Skeletal muscle tissue (tissue), 4 donors: Measurements from ENCODE around the gene CTRB1. TPM values are rescaled to one million over a fixed set of nuclear protein-coding genes. Genes with fewer than 3 reads are reported as not detected.

Experiments
- H3K27ac ChIP-seq: one replicate; pipeline ENCODE4 v1.7.0; 2013; ENCODE audit warnings: mild to moderate bottlenecking, low read depth, low read length, inconsistent platforms
- H3K27me3 ChIP-seq, 3 donors: one replicate each; pipeline ENCODE4 v1.7.0; 2013; ENCODE audit warnings: low read length in 3 of 3; ENCODE audit not compliant: control insufficient read depth in 3 of 3, insufficient read depth in 3 of 3
- H3K36me3 ChIP-seq, 3 donors: one replicate each; pipeline ENCODE4 v1.7.0; 2013; ENCODE audit warnings: low read length in 3 of 3; ENCODE audit not compliant: control insufficient read depth in 3 of 3, insufficient read depth in 3 of 3
- H3K4me1 ChIP-seq, 3 donors: one replicate each; pipeline ENCODE4 v1.7.0; 2013; ENCODE audit warnings: low read length in 3 of 3, mild to moderate bottlenecking in 3 of 3; ENCODE audit not compliant: control insufficient read depth in 3 of 3, insufficient read depth in 3 of 3
- H3K4me3 ChIP-seq, 3 donors: one replicate each; pipeline ENCODE4 v1.7.0; 2013; ENCODE audit warnings: low read length in 3 of 3
- H3K9ac ChIP-seq, 3 donors: one replicate each; pipeline ENCODE4 v1.7.0; 2013; ENCODE audit warnings: low read length in 3 of 3, mild to moderate bottlenecking in 3 of 3, moderate library complexity in 2 of 3, low read depth in 1 of 3
- H3K9me3 ChIP-seq, 3 donors: one replicate each; pipeline ENCODE4 v1.7.0; 2013; ENCODE audit warnings: low read length in 3 of 3; ENCODE audit not compliant: control insufficient read depth in 3 of 3
- total RNA-seq: library from RNA; depleted of rRNA; stranded (reverse); fragments of >200 nt; gene quantifications from one replicate; pipeline ENCODE4 v1.2.3, GENCODE V29; 2014
- donor health status: Osteomylitis.

Gene CTRB1
- total RNA-seq, 1 donor from 2014 or later = not detected

DNA sequence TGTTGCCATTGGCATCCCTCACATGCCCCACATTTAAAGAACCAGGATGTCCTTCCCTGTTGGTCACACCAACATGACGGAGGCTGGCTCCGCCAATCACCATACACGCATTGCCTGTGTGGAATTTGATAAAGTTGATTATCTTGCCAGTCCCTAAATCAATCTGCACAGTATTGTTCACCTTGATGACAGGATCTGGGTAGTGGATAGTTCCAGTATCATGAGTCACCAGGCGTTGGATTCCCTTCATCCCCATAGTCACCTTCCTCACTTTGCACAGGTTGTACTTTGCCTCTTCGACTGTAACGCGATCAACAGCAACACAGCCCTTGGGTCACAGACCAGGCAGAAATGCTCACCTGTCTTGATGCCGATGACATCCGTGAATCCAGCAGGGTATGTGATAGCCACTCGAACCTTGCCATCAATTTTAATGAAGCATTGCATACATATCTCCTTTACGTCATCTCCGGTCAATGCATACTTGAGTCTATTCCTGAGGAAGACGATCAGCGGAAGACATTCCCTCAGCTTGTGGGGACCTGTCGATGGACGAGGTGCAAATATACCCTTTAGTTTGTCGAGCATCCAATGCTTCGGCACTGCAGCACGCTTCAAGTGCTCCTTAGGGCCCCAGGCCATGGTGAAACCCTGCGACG, 26.1 kb upstream of the CTRB1 start:
- no peak overlapping the region for H3K27ac ChIP-seq
- H3K4me3 ChIP-seq = no peak overlapping the region
- no peak overlapping the region for H3K9ac ChIP-seq
- H3K36me3 ChIP-seq = no peaks in the 10 kb centered on the region
- H3K4me1 ChIP-seq = no peaks in the 10 kb centered on the region
- H3K9me3 ChIP-seq = no peaks in the 10 kb centered on the region
- H3K27me3 ChIP-seq = peaks cover 20 to 33% (median 21%) of the 10 kb centered on the region in 3 donors

- Histone ChIP-seq H3K4me3 (no peak overlapping the region), H3K4me1 (no peaks in the 10 kb centered on the region), H3K9me3 (no peaks in the 10 kb centered on the region), H3K27me3 (peaks cover 26 to 38% (median 26%) of the 10 kb centered on the region in 3 donors), H3K36me3 (no peaks in the 10 kb centered on the region), H3K27ac (no peak overlapping the region), H3K9ac (no peak overlapping the region)
These were observed 25.5 kb upstream of the CTRB1 start for GRCh38 chr16:75193265-75193650.

- Histone ChIP-seq H3K36me3 (no peaks in the 10 kb centered on the region), H3K4me1 (no peaks in the 10 kb centered on the region), H3K4me3 (no peak overlapping the region), H3K27ac (no peak overlapping the region), H3K27me3 (peaks cover 29 to 37% (median 29%) of the 10 kb centered on the region in 3 donors), H3K9me3 (no peaks in the 10 kb centered on the region), H3K9ac (no peak overlapping the region)
These were observed 24.9 kb upstream of the CTRB1 start for GRCh38 chr16:75193730-75194444.

GRCh38 chr16:75195811-75196790, 22.7 kb upstream of the CTRB1 start:
- peaks cover 0 to 3% (median 2%) of the 10 kb centered on the region in 3 donors for H3K4me1 ChIP-seq
- no peak overlapping the region for H3K4me3 ChIP-seq
- H3K9me3 ChIP-seq = no peaks in the 10 kb centered on the region

GRCh38 chr16:75196836-75197235, 22.0 kb upstream of the CTRB1 start:
- peaks cover 0 to 4% (median 3%) of the 10 kb centered on the region in 3 donors for H3K4me1 ChIP-seq
- H3K4me3 ChIP-seq = no peak overlapping the region
- no peaks in the 10 kb centered on the region for H3K36me3 ChIP-seq
- H3K27me3 ChIP-seq = peaks cover 21 to 28% (median 25%) of the 10 kb centered on the region in 3 donors
- no peaks in the 10 kb centered on the region for H3K9me3 ChIP-seq
- no peak overlapping the region for H3K27ac ChIP-seq
- H3K9ac ChIP-seq = no peak overlapping the region

More at GRCh38 chr16:75195811-75196790, 22.7 kb upstream of the CTRB1 start:
- no peak overlapping the region for H3K9ac ChIP-seq
- no peak overlapping the region for H3K27ac ChIP-seq
- peaks cover 21 to 28% (median 25%) of the 10 kb centered on the region in 3 donors for H3K27me3 ChIP-seq
- H3K36me3 ChIP-seq = no peaks in the 10 kb centered on the region

- Histone ChIP-seq H3K36me3 (no peaks in the 10 kb centered on the region), H3K4me1 (peaks cover 0 to 4% (median 3%) of the 10 kb centered on the region in 3 donors), H3K9me3 (no peaks in the 10 kb centered on the region), H3K27me3 (peaks cover 21 to 28% (median 25%) of the 10 kb centered on the region in 3 donors), H3K27ac (no peak overlapping the region), H3K9ac (no peak overlapping the region), H3K4me3 (no peak overlapping the region)
These were observed 21.2 kb upstream of the CTRB1 start for GRCh38 chr16:75197522-75198134.

DNA sequence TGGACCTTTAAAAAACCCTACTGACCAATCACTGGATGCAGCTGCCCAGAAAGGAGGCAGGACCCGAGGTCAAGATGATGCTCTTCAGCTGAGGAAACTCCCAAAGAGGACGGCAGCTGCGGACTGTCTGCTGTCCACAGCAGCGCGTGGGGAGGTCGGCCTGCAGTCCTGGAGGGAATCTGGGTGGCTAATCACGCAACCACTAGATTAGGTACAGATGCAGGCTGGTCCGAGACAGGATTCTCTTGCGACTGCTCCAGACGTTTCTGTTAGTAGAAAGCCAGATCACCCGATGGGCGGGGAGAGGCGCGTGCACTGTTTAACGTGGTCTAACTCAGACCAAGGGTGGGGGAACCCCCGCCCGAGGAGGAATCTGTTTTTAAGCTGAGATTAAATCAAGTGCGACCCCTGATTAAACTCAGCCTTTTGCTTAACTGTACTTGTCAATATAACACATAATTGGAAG, 20.6 kb upstream of the CTRB1 start:
- Histone ChIP-seq H3K36me3 (no peaks in the 10 kb centered on the region), H3K27me3 (peaks cover 21 to 28% (median 25%) of the 10 kb centered on the region in 3 donors), H3K9ac (peak overlapping the region in 1 of 3 donors; percentile 16), H3K9me3 (no peaks in the 10 kb centered on the region), H3K4me3 (no peak overlapping the region), H3K4me1 (peaks cover 0 to 4% (median 3%) of the 10 kb centered on the region in 3 donors), H3K27ac (no peak overlapping the region)

GRCh38 chr16:75202069-75202590, 16.7 kb upstream of the CTRB1 start:
- no peaks in the 10 kb centered on the region for H3K36me3 ChIP-seq
- no peaks in the 10 kb centered on the region for H3K9me3 ChIP-seq
- no peak overlapping the region for H3K4me3 ChIP-seq
- peaks cover 0 to 4% (median 3%) of the 10 kb centered on the region in 3 donors for H3K4me1 ChIP-seq
- H3K27me3 ChIP-seq = peaks cover 12 to 14% (median 14%) of the 10 kb centered on the region in 3 donors
- no peak overlapping the region for H3K9ac ChIP-seq
- H3K27ac ChIP-seq = no peak overlapping the region

GRCh38 chr16:75203096-75203495, 15.7 kb upstream of the CTRB1 start:
- H3K27me3 ChIP-seq = peaks cover 4% of the 10 kb centered on the region in 3 donors
- H3K9me3 ChIP-seq = no peaks in the 10 kb centered on the region
- H3K36me3 ChIP-seq = no peaks in the 10 kb centered on the region
- peaks cover 0 to 4% (median 3%) of the 10 kb centered on the region in 3 donors for H3K4me1 ChIP-seq
- no peak overlapping the region for H3K4me3 ChIP-seq
- no peak overlapping the region for H3K27ac ChIP-seq
- H3K9ac ChIP-seq = no peak overlapping the region
